ENCODE results near the gene CCDC136. TPM values are rescaled to one million over a fixed set of nuclear protein-coding genes. Genes with fewer than 3 reads are reported as not detected.

The CCDC136 gene
- total RNA-seq, 2 experiments from 2014 or later = 8.8 to 8.9 TPM

DNA sequence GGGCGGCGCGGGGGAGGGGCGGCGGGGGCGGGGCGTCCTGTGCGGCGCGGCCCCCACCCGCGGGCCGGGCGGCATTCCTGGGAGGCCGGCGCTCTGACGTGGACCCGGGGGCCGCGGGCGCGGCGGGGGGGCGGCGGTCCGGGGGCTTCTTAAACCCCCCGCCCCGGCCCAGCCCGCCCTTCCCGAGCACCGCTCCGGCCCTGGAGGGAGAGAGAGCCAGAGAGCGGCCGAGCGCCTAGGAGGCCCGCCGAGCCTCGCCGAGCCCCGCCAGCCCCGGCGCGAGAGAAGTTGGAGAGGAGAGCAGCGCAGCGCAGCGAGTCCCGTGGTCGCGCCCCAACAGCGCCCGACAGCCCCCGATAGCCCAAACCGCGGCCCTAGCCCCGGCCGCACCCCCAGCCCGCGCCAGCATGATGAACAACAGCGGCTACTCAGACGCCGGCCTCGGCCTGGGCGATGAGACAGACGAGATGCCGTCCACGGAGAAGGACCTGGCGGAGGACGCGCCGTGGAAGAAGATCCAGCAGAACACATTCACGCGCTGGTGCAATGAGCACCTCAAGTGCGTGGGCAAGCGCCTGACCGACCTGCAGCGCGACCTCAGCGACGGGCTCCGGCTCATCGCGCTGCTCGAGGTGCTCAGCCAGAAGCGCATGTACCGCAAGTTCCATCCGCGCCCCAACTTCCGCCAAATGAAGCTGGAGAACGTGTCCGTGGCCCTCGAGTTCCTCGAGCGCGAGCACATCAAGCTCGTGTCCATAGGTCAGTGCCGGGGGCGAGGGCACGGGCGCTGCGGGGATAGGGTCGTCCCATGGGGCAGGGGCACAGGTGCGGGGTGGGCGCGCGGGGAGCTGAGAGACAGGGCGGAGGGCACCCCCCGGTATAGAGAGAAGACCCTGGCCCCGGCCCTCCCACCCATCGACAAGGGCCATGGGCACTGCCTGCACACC, 38.7 kb downstream of the CCDC136 start, which contains the start of gene FLNC:
FLNC (plus strand) TSS at position 176 of the 947 bp plus-strand sequence; CDS start at position 408, 232 bp downstream.
- H3K4me3 Mint-ChIP-seq = peak within 1 kb of the TSS; percentile 45
- peaks cover 11% of the 10 kb centered on the region for H3K4me1 Mint-ChIP-seq (ENCODE audit: low read depth)
- peaks cover 38% of the 10 kb centered on the region for H3K27me3 Mint-ChIP-seq
- DNase-seq = peak; percentile 51
- H3K9me3 Mint-ChIP-seq = no peaks in the 10 kb centered on the region
- ChIA-PET CTCF (interaction anchor here (1.0 to 2.9 kb wide), 3 partner anchors 11 to 53 kb away, joined by 3 to 14 read pairs (median 6); partner anchors contain the start of gene ATP6V1F), POLR2A (no interaction called here)
- H3K27ac Mint-ChIP-seq = no peak within 1 kb of the TSS
- no peaks in the 10 kb centered on the region for H3K36me3 Mint-ChIP-seq
- intact Hi-C loops (cut with micrococcal nuclease) = no loop called here

DNA sequence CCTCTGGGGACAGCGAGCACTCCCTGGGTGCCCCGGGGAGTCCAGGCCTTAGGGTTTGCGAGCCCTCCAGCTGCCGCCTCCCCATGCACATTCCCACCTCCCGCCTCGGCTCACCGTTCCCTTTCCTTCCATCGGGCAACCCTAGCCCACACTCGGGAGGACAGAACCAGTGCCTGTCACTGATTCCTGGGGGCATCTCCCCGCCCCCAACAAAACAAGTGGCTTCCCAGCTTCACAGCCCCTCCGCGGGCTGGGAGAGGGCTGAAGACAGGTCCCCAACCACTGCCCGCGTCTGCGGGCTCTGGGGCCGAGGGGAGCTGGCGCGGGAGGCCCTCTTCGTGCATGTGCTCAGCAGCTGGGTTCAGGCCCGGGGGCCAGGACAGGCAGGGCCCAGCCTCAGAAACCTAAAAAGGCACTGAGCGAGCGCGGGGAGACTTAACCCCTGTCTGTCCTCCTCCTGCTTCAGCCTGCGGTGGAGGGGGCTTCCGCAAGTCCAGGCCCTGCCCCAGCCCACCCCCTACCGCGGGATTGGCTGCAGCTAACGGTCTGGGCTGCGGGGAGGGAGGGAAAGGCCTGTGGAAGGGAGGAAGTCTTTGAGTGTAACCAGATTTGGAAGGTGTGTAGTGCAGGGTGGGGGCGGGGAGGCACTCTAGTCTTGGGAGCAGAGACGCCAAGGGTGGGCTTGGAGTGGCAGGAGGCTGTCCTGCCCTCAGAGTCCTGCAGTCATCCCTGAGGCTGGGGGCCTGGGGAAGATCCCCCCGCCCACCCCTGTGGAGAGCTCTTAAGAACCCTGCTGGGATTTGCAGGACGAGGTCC, 39.6 kb downstream of the CCDC136 start:
- Mint-ChIP-seq H3K4me1 (ENCODE audit: low read depth) (peaks cover 11% of the 10 kb centered on the region), H3K27ac (no peak overlapping the region), H3K4me3 (no peak overlapping the region), H3K27me3 (peaks cover 38% of the 10 kb centered on the region), H3K9me3 (no peaks in the 10 kb centered on the region), H3K36me3 (no peaks in the 10 kb centered on the region)
- intact Hi-C loops (cut with micrococcal nuclease) = no loop called here
- DNase-seq = no peak
- ChIA-PET CTCF (interaction anchor here (1.0 to 2.9 kb wide), 4 partner anchors 10 to 52 kb away, joined by 3 to 14 read pairs (median 6); partner anchors contain the start of gene ATP6V1F), POLR2A (no interaction called here)

DNA sequence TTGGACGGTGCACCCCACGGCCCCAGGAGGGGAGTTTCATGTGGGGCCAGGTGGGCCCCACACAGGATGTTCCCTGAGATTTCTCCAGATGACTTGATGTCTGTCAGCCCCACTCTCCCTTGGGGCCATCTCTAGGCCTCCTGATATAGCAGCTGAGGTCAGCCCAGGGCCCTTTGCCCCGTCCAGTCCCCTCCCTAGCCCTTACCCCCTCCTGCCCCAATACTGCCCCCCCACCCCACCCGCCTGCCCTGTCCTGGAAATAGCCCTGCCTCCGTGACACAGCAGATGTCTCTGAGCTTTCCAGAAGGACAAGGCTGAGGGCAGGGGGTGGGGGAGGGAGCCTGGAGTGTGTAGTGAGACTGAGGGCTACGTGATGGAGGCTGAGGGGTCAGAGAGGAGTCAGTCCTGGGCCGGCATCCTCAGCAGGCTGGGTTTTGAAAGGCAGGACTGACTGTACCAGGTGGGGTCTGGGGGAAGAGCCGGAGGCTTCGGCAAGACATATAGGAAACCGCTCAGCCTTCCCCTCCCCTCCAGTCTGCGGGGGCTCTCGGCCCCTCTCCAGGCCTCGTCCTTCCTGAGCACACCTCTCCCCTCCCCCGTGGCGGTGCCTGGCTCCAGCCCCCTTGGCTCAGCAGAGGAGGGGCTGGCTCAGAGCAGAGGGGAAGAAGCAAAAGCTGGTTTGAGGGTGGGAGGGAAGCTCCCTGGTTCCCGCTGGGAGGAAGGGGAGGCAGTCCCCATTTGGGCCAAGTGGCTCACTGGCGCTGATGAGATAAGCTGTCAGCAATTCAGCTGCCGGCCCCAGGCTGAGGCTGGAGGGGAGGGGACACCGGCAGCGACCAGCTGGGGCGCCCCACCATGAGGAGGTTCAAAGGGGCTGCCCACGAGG, 40.5 kb downstream of the CCDC136 start:
- Mint-ChIP-seq H3K27me3 (peaks cover 32% of the 10 kb centered on the region), H3K4me1 (ENCODE audit: low read depth) (peaks cover 11% of the 10 kb centered on the region), H3K9me3 (no peaks in the 10 kb centered on the region), H3K36me3 (no peaks in the 10 kb centered on the region), H3K27ac (no peak overlapping the region), H3K4me3 (no peak overlapping the region)
- intact Hi-C loops (cut with micrococcal nuclease) = no loop called here
- DNase-seq = no peak
- POLR2A ChIA-PET = no interaction called here
- CTCF ChIA-PET = interaction anchor here (1.5 to 2.9 kb wide), 3 partner anchors 10 to 51 kb away, joined by 6 to 14 read pairs (median 7); partner anchors contain the start of gene ATP6V1F

DNA sequence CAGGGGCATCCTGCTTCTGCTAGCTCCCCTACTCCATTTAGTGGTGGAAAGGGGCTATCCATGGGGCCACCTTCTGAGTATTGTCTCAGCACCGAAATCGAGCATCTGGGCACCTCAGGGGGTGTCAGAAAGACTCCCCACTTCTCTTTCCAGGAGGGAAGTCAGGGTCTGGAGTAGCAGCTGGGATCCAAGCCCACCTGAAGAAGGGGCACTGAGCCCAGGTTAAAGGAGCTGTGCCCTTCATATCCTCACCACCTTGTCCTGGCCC, 41.0 kb downstream of the CCDC136 start:
- no peak for DNase-seq
- H3K4me1 Mint-ChIP-seq (ENCODE audit: low read depth) = peaks cover 11% of the 10 kb centered on the region
- H3K27me3 Mint-ChIP-seq = peaks cover 30% of the 10 kb centered on the region
- no peaks in the 10 kb centered on the region for H3K9me3 Mint-ChIP-seq
- no peak overlapping the region for H3K27ac Mint-ChIP-seq
- no peaks in the 10 kb centered on the region for H3K36me3 Mint-ChIP-seq
- no peak overlapping the region for H3K4me3 Mint-ChIP-seq
- CTCF ChIA-PET = interaction anchor here (1.5 to 2.9 kb wide), 2 partner anchors 10 to 51 kb away, joined by 7 to 14 read pairs; no protein-coding TSS in a partner anchor
- POLR2A ChIA-PET = no interaction called here
- intact Hi-C loops (cut with micrococcal nuclease) = no loop called here

DNA sequence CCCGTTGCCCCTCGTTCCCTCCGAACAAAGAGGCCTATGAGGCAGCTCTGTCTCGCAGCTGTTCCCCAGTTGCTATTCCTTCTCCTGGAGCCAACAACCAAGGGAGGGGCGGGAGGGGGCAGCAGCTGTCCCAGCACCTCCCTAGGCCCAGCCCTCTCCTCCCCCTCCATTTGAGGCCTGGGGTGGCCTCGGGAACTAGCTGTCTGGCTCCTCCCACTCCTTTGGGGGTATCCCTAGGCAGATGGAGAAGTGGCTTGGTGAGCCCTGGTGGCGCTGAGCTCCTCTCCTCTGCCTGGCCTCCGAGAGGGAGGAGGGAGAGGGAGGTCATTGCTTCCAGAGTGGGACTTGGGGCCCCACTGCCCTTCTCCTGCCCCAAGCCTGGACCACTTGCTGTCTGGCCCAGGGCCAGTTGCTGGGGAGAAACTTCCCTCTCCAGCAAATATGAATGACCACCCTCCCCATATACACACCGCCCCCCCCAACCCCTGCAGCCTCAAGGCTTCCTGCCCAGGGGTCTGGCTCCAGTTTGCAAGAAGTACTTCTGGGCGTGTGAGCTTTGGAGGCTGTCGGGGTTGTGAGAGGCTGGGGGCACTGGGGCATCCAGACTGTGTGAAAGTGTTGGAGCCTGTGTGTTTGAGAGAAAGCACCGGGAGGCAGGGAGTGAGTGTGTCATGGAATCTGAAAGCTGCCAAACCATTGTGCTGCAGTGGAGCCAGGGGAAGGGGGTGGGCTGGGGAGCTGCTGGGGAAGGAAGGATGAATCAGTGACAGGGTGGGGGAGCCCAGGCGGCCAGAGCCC, 41.6 kb downstream of the CCDC136 start:
- Mint-ChIP-seq H3K9me3 (no peaks in the 10 kb centered on the region), H3K27me3 (peaks cover 25% of the 10 kb centered on the region), H3K27ac (no peak overlapping the region), H3K36me3 (no peaks in the 10 kb centered on the region), H3K4me3 (no peak overlapping the region), H3K4me1 (ENCODE audit: low read depth) (peaks cover 11% of the 10 kb centered on the region)
- POLR2A ChIA-PET = no interaction called here
- intact Hi-C loops (cut with micrococcal nuclease) = no loop called here
- CTCF ChIA-PET = interaction anchor here (1.3 to 2.9 kb wide), 4 partner anchors 9 to 50 kb away, joined by 6 to 14 read pairs (median 8); no protein-coding TSS in a partner anchor
- DNase-seq = no peak

DNA sequence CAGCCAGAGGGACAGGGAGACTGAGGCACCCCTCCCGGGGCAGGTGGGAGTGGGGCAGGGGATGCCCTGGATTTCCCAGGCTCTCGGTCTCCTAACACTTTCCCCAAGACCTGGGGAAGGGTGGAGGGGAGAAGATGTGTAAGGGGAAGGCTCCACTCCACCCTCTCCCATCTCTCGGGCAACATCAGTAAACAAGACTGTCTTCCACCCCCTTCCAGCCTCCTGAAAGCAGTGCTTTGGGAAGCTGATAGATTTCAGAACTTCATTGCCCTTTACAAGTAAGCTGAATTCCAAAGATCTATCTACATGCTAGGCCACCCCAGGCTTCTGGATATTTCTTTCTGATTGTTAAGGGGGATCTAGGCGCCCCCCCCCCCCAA, 42.2 kb downstream of the CCDC136 start:
- Mint-ChIP-seq H3K4me3 (no peak overlapping the region), H3K27ac (no peak overlapping the region), H3K4me1 (ENCODE audit: low read depth) (peaks cover 11% of the 10 kb centered on the region), H3K36me3 (no peaks in the 10 kb centered on the region), H3K9me3 (no peaks in the 10 kb centered on the region), H3K27me3 (peaks cover 20% of the 10 kb centered on the region)
- no peak for DNase-seq
- ChIA-PET CTCF (interaction anchor here (1.3 to 1.8 kb wide), 2 partner anchors 9 to 49 kb away, joined by 6 to 8 read pairs; no protein-coding TSS in a partner anchor), POLR2A (no interaction called here)
- intact Hi-C loops (cut with micrococcal nuclease) = no loop called here

DNA sequence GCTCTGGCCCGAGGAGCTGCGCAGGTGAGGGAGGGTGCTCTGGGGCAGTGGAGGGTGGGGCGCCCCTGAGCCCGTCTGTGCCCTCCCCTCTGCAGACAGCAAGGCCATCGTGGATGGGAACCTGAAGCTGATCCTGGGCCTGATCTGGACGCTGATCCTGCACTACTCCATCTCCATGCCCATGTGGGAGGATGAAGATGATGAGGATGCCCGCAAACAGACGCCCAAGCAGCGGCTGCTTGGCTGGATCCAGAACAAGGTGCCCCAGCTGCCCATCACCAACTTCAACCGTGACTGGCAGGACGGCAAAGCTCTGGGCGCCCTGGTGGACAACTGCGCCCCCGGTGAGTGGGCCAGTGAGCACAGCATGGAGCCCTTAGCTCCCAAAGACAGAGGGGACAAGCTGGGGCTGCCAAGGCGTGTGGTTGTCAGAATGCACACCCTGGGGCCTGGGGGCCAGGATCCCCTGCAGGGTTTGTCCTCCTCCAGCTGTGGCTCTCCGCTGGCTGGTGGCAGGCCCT, 43.5 kb downstream of the CCDC136 start:
- H3K27me3 Mint-ChIP-seq = peaks cover 12% of the 10 kb centered on the region
- H3K9me3 Mint-ChIP-seq = no peaks in the 10 kb centered on the region
- CTCF ChIA-PET = interaction anchor here (1.5 to 1.8 kb wide), 2 partner anchors 45 to 48 kb away, joined by 3 to 6 read pairs; no protein-coding TSS in a partner anchor
- H3K4me1 Mint-ChIP-seq (ENCODE audit: low read depth) = peaks cover 8% of the 10 kb centered on the region
- H3K36me3 Mint-ChIP-seq = no peaks in the 10 kb centered on the region
- POLR2A ChIA-PET = no interaction called here
- DNase-seq = no peak
- H3K4me3 Mint-ChIP-seq = no peak overlapping the region
- intact Hi-C loops (cut with micrococcal nuclease) = no loop called here
- no peak overlapping the region for H3K27ac Mint-ChIP-seq

DNA sequence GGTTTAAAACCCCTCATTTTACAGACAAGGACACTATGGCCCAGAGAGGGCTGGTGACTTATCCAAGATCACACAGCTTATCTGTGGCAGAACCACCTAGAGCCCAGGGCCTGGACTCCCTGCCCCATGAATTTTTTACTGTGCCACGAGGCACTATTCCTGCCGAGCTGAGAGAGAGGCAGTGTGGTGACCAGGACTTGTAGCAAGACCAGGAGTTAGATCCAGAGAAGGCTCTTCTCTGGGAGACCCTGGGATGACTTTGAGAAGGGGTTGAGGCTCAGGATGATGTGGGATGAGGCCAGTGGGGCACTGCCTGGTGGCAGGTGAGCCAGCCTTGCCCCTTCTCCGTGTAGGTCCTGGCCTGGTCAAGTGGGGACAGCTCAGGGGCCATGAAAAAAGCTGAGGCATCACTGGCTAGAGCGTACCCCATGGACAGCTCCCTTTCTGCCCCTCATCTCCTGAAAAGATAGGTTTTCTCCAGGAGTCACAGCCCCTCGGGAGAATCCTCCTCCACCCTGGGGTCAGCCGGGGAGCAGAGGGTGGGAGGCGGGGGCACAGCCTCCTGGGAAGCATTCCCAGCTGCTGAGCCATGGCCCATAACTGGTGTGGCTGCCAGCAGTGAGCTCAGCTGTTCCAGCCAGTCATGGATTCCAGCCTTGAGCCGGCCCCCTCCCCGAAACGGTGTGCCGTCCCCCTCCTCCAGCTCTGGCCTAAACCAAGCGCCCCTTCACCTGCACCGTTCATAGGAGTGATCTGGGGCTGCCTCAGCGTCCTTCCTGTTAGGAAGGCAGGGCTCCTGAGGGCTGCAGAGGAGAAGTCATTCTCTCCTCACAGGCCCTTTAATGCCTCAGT, 44.2 kb downstream of the CCDC136 start:
- Mint-ChIP-seq H3K9me3 (no peaks in the 10 kb centered on the region), H3K4me3 (no peak overlapping the region), H3K36me3 (no peaks in the 10 kb centered on the region), H3K27me3 (peaks cover 6% of the 10 kb centered on the region), H3K27ac (no peak overlapping the region), H3K4me1 (ENCODE audit: low read depth) (peaks cover 3% of the 10 kb centered on the region)
- ChIA-PET CTCF (interaction anchor here (1.5 kb wide), 1 partner anchor 44 kb away, joined by 3 read pairs; no protein-coding TSS in a partner anchor), POLR2A (no interaction called here)
- no peak for DNase-seq
- intact Hi-C loops (cut with micrococcal nuclease) = no loop called here

DNA sequence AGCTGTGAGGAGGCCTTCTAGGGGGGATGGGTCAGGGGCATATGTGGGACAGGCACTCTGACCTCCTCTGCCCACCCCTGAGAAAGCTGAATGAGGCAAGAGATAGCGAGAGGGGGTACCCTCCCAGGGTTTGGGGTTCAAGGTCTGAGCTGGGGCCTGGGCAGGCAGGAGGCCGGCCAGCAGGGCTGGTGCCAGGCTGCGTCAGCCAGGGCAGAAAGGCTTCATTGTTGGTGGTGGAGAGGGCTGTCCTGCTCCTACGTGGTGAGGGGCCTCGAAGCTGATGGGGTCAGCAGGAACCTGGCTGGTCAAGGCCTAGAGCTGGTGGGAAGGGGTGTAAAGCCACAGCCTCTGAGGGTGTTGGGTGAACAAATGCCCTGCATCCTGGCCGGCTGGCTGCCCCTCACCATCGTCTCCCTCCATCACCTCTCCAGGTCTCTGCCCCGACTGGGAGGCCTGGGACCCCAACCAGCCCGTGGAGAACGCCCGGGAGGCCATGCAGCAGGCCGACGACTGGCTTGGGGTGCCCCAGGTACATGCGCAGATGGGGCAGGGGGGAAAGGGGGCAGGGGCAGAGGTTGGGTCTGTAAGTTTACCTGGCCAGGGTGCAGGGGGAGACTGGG, 45.1 kb downstream of the CCDC136 start:
- ChIA-PET CTCF (interaction anchor here (1.4 kb wide), 1 partner anchor 47 kb away, joined by 4 read pairs; no protein-coding TSS in a partner anchor), POLR2A (no interaction called here)
- H3K27ac Mint-ChIP-seq = no peak overlapping the region
- no peak for DNase-seq
- no peaks in the 10 kb centered on the region for H3K36me3 Mint-ChIP-seq
- peaks cover 1% of the 10 kb centered on the region for H3K27me3 Mint-ChIP-seq
- H3K4me1 Mint-ChIP-seq (ENCODE audit: low read depth) = peaks cover 2% of the 10 kb centered on the region
- H3K9me3 Mint-ChIP-seq = no peaks in the 10 kb centered on the region
- H3K4me3 Mint-ChIP-seq = no peak overlapping the region
- intact Hi-C loops (cut with micrococcal nuclease) = no loop called here

DNA sequence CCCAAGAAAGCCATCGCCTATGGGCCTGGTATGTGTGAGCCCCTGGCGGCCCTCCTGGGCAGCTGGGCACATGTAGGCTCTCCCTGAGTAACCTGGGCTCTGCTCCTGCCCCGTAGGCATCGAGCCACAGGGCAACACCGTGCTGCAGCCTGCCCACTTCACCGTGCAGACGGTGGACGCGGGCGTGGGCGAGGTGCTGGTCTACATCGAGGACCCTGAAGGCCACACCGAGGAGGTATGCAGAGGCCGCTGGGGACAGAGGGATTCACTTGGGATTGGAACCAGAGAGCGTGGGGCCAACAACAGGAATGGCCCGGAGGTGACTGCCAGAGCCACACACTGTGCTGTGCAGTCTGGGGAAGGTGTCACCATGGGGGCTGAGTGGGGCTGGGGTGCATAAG, 45.8 kb downstream of the CCDC136 start:
- no peaks in the 10 kb centered on the region for H3K36me3 Mint-ChIP-seq
- peaks cover 5% of the 10 kb centered on the region for H3K4me1 Mint-ChIP-seq (ENCODE audit: low read depth)
- intact Hi-C loops (cut with micrococcal nuclease) = no loop called here
- H3K9me3 Mint-ChIP-seq = no peaks in the 10 kb centered on the region
- no peak overlapping the region for H3K4me3 Mint-ChIP-seq
- no peak for DNase-seq
- H3K27me3 Mint-ChIP-seq = no peaks in the 10 kb centered on the region
- H3K27ac Mint-ChIP-seq = no peak overlapping the region
- ChIA-PET POLR2A (no interaction called here), CTCF (interaction anchor here (1.4 kb wide), 1 partner anchor 46 kb away, joined by 4 read pairs; no protein-coding TSS in a partner anchor)

Data from activated CD4-positive, alpha-beta memory T cell treated with anti-CD3 and anti-CD28 coated beads for 36 hours (primary cell).